DND-41 (cell line): ENCODE measurements around the gene GADD45B.

Experiments
- ATAC-seq: fragments of 200-7000 bp; cut with Tn5 transposase; 3 replicates; pipeline ENCODE4 v1.9.1; 2021; ENCODE audit warnings: low read depth; ENCODE audit not compliant: insufficient read depth
- DNase-seq: peaks from one replicate; pipeline ENCODE4 v3.0.0-alpha.2; 2020
- H2AFZ ChIP-seq: 2 replicates; pipeline ENCODE4 v1.6.0; 2012; ENCODE audit warnings: low read depth, low read length
- H3K27ac ChIP-seq: 2 replicates; pipeline ENCODE4 v1.5.1; 2012; ENCODE audit warnings: low read length, inconsistent platforms
- H3K27me3 ChIP-seq: fragments of 200-600 bp; sonication (generic); 2 replicates; pipeline ENCODE4 v1.6.0; 2012; ENCODE audit warnings: low read length, mild to moderate bottlenecking, inconsistent platforms; ENCODE audit not compliant: insufficient read depth, poor library complexity
- H3K36me3 ChIP-seq: 2 replicates; pipeline ENCODE4 v1.5.1; 2012; ENCODE audit warnings: low read length, inconsistent platforms; ENCODE audit not compliant: insufficient read depth
- H3K4me1 ChIP-seq: 2 replicates; pipeline ENCODE4 v1.5.1; 2012; ENCODE audit warnings: mild to moderate bottlenecking, low read length; ENCODE audit not compliant: insufficient read depth
- H3K4me2 ChIP-seq: 2 replicates; pipeline ENCODE4 v1.6.0; 2012; ENCODE audit warnings: mild to moderate bottlenecking, moderate library complexity, low read length, inconsistent platforms; ENCODE audit not compliant: insufficient read depth
- H3K4me3 ChIP-seq, 2 experiments: fragments of 200-600 bp in 1 of 2; shearing (Covaris generic) in 1 of 2; 2 replicates each; pipeline ENCODE4 v1.5.1; 2012 to 2016; ENCODE audit warnings: inconsistent platforms in 2 of 2, low read length in 2 of 2, mild to moderate bottlenecking in 2 of 2, low read depth in 1 of 2, moderate library complexity in 1 of 2
- H3K79me2 ChIP-seq: 2 replicates; pipeline ENCODE4 v1.6.0; 2012; ENCODE audit warnings: low read length, inconsistent platforms; ENCODE audit not compliant: insufficient read depth
- H3K9ac ChIP-seq: 2 replicates; pipeline ENCODE4 v1.6.0; 2012; ENCODE audit warnings: low read depth, mild to moderate bottlenecking, inconsistent platforms, low read length, moderate library complexity
- H3K9me3 ChIP-seq: 2 replicates; pipeline ENCODE4 v1.5.1; 2012; ENCODE audit warnings: low read length, moderate library complexity, mild to moderate bottlenecking, inconsistent platforms; ENCODE audit not compliant: insufficient read depth, severe bottlenecking
- H4K20me1 ChIP-seq: 2 replicates; pipeline ENCODE4 v1.6.0; 2012; ENCODE audit warnings: low read length; ENCODE audit not compliant: insufficient read depth
- CTCF ChIP-seq: IDR thresholded peaks from 2 replicates; pipeline ENCODE4 v1.5.1; 2012; ENCODE audit warnings: borderline replicate concordance, low read length, moderate library complexity, mild to moderate bottlenecking; ENCODE audit not compliant: poor library complexity, severe bottlenecking; ENCODE audit errors: extremely low read depth
- EZH2 ChIP-seq: IDR thresholded peaks from 3 replicates; pipeline ENCODE4 v1.6.1; 2012; ENCODE audit warnings: borderline replicate concordance, low read depth, mild to moderate bottlenecking, moderate library complexity, low read length, inconsistent platforms; ENCODE audit not compliant: severe bottlenecking

GADD45B gene

GRCh38 chr19:2428321-2428690, 47.6 kb upstream of the GADD45B start:
- Histone ChIP-seq H3K4me3 (no peak overlapping the region; a peak in 1 of 4 replicates), H3K9me3 (no peaks in the 10 kb centered on the region), H3K27ac (peak overlapping the region; percentile 96), H3K4me2 (peak overlapping the region; percentile 99), H4K20me1 (peaks cover 53% of the 10 kb centered on the region), H3K27me3 (no peaks in the 10 kb centered on the region), H2AFZ (no peak overlapping the region; the same call in 1 of the 2 replicates), H3K36me3 (peaks cover 68% of the 10 kb centered on the region), H3K9ac (peak overlapping the region; percentile 74), H3K4me1 (peaks cover 24% of the 10 kb centered on the region), H3K79me2 (peaks cover 33% of the 10 kb centered on the region)
- DNase-seq (no peak), ATAC-seq (no peak)
- TF ChIP-seq EZH2 = no peak
- no peak for TF ChIP-seq CTCF

DNA sequence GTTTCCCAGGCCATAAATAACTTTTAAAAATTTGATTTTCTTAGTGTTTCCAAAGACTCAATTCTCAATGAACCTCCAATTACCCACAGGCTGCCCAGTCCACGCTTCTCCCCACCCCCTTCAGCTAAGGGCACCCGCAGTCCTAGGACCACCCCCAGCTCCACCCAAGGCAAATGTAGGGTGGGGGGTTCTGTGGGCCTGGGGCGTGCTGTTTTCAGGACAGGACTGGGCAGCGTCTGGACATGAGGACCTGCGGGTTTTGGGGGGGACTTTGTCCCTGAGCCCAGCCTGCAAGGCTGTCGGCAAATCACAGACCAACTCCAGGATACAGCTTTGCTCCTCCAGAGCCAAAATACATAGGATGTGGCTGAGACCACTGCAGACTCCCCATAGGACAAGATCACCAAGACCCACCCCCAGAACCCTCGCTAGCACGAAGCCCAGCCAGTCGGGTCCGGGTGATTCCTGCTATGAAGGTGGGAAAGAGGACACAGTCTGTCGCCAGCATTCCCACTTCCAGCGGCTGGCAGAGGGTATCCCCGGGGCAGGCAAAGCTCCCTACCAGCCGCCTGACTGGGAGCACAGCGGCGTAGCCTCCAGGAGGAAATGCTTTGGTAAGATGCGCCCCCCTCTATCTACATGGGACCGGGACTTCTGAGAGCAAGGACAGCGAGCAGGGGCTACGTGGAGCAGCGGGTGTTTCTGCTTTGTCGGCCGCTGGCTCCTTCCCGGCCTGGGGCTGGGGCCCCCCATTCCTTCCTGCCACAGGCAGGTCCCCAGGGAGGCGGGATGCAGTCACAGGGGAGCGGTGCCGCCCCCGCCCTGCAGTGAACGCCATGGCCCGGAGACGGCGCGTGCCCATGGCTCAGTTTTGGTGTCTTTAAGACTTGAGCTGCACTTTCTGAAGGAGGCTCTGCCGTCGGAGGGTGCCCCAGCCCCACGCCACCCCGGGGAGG, 46.9 kb upstream of the GADD45B start:
- Histone ChIP-seq H2AFZ (no peak overlapping the region), H3K36me3 (peaks cover 68% of the 10 kb centered on the region), H4K20me1 (peaks cover 51% of the 10 kb centered on the region), H3K27me3 (no peaks in the 10 kb centered on the region), H3K27ac (no peak overlapping the region), H3K4me2 (peak overlapping the region; percentile 23; the same call in 1 of the 2 replicates), H3K4me1 (peaks cover 24% of the 10 kb centered on the region), H3K79me2 (peaks cover 36% of the 10 kb centered on the region), H3K4me3 (no peak overlapping the region), H3K9me3 (no peaks in the 10 kb centered on the region), H3K9ac (no peak overlapping the region; the same call in 1 of the 2 replicates)
- no peak for TF ChIP-seq EZH2
- TF ChIP-seq CTCF = no peak
- ATAC-seq (no peak), DNase-seq (no peak)

GRCh38 chr19:2429917-2430535, 45.9 kb upstream of the GADD45B start:
- Histone ChIP-seq H3K4me2 (no peak overlapping the region), H2AFZ (no peak overlapping the region), H3K9me3 (no peaks in the 10 kb centered on the region), H3K36me3 (peaks cover 74% of the 10 kb centered on the region), H3K4me1 (peaks cover 24% of the 10 kb centered on the region), H3K27ac (no peak overlapping the region), H3K9ac (no peak overlapping the region), H3K79me2 (peaks cover 29% of the 10 kb centered on the region), H3K4me3 (no peak overlapping the region), H4K20me1 (peaks cover 52% of the 10 kb centered on the region), H3K27me3 (no peaks in the 10 kb centered on the region)
- no peak for ATAC-seq
- no peak for DNase-seq
- no peak for TF ChIP-seq EZH2
- TF ChIP-seq CTCF = no peak
